ENCODE data around the gene PTPRG.

The PTPRG gene

GRCh38 chr3:62098646-62099365 is 537.4 kb downstream of the PTPRG start:
- no peak for DNase-seq

GRCh38 chr3:62100282-62100989 is 539.1 kb downstream of the PTPRG start:
- DNase-seq: no peak

DNA sequence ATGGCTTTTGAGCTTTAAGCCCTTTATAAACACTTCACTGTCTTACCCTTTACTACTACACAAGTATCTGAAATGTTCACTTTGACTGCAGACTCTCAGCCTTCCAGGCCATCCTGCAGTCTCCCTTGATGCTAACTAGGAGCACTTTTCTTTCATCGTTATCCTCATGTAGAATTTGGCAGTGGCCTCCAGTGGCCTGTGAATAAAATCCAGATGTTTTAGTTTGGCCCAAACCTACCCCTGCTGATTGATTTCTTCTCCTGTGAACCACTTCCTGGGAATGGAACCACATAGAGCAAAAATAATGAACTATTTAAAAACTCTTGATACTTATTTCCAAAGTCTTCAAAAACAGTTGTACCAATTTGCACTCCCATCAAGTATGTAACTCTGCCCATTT is 540.1 kb downstream of the PTPRG start:
- no peak for DNase-seq

DNA sequence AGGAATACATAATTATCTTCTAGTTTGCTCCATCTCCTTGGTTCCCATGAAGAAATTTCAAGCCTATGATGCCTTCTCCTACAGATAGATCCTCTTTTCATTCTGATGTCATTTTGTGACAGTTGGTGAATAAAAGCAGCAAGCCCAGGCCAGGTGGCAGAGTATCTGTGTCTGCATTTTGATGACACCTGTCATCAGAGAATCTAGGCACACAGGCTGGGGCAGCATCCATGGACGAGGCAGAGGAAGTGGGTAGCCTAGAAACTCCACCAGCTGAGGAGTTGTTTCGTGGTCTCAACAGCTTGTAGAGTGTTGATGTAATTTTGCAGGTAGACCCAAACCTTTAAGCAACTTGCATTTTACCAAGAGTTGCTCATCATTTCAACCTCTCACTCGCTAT is 542.2 kb downstream of the PTPRG start:
- DNase-seq: no peak

DNA sequence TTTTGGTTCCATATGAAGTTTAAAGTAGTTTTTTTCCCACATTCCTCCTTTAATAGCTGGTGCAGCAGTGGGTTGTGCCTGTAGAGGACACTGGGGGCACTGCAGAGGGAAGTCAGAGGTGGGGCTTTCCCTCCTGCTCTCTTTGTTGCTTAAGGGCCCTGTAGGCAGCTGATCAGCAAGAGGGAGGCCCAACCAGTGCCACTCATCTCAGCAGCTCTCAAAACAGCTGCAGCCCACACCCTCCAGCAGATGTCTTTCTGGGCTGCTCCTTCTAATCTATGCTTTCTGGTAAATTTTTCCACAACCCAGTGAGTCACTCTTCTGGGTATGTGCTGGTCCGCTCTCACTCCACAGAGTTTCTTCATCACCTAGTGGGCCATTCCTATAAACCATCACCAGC is 548.2 kb downstream of the PTPRG start:
- DNase-seq: no peak

- DNase-seq: no peak
Observed at GRCh38 chr3:62110443-62111225, 549.3 kb downstream of the PTPRG start.

- no peak for DNase-seq
Observed at GRCh38 chr3:62113092-62113491, 551.7 kb downstream of the PTPRG start.

DNA sequence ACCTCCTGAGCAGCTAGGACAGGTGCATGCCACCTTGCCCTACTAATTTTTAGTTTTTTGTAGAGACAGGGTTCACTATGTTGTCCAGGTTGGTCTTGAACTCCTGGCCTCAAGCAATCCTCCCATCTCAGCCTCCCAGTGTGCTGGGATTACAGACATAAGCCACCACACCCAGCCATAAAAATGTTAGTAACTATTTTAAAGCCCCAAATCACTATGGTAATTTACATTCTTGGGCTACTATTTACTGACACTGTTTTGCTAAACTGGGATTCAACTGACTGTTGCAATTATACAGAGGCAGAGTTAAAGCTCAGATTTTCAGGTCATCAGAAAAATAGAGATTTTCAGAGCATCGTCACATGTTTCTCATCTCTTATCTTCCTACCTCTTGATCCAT is 553.4 kb downstream of the PTPRG start:
- no peak for DNase-seq

DNA sequence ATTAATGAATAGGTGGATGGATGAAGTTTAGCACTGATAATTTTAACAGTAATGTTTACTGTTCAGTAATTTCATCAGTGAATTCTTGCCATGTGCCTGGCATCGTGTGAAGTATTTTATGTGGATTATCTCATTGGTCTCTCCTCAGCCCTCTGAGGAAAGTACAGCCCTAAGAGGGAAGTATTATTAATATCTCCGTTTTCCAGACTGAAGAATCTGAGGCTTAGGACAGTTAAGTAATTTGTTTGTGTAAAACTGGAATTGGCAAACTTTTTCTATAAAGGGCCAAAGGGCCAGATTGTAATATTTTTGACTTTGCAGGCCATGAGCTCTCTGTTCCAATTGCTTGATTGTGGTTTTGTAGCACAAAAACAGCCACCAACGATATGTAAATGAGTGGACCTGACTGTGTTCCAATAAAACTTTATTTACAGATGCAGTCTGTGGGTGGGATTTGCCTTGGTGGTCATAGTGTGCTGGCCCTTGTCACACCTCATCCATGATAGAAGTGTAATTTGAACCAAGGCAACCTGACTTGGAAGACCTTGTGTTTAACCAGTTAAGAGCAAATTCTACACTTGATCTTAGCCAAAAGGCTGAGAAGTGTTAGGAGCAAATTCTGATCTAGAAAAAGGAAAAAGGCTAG is 556.7 kb downstream of the PTPRG start:
- DNase-seq: no peak

GRCh38 chr3:62119139-62119538 is 557.8 kb downstream of the PTPRG start:
- DNase-seq: no peak

GRCh38 chr3:62122819-62123218 is 561.4 kb downstream of the PTPRG start:
- no peak for DNase-seq

- DNase-seq: no peak
Observed at GRCh38 chr3:62125380-62125779, 564.0 kb downstream of the PTPRG start.

DNA sequence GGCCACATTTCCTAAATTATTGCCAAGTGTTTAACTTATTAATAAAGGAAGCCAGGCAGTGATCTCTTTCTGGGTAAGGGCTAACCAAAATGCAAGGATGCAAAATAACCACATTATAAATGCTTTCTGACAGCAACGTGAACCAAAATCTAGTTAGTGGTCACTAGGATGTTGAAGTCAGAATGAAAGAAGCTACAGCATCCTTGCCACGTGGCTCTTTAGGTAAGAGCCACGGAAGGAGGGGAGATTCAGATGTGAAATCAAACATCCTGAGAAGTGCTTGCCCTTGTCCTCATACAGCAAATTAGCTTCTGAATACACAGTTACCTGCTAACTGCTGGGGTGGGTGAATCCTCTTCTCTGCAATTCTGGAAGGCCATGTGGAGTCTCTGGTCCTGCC is 565.7 kb downstream of the PTPRG start:
- DNase-seq: no peak

- no peak for DNase-seq
Observed at GRCh38 chr3:62128051-62128450, 566.7 kb downstream of the PTPRG start.

- no peak for DNase-seq
Observed at GRCh38 chr3:62128681-62129080, 567.3 kb downstream of the PTPRG start.

GRCh38 chr3:62131050-62131449 is 569.7 kb downstream of the PTPRG start:
- no peak for DNase-seq

DNA sequence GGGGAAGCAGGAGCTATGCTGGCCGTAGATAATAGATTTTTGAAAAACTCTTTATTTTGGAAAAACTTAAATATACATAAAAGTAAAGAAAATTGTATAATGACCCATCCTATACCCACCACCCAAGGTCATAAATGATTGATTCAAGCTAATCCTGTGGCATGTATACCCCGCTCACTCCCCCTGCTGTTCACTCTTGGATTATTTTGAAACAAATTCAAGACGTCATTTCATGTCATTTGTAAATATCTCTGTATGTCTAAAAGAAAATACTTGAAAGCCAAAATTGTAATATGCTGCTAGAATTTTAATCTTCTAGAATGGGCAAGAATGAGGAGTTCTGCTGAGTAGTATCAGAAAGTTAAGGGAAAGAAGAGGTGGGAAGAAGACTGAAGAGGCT is 570.2 kb downstream of the PTPRG start:
- DNase-seq: no peak

GRCh38 chr3:62132027-62132602 is 570.7 kb downstream of the PTPRG start:
- DNase-seq: no peak

DNA sequence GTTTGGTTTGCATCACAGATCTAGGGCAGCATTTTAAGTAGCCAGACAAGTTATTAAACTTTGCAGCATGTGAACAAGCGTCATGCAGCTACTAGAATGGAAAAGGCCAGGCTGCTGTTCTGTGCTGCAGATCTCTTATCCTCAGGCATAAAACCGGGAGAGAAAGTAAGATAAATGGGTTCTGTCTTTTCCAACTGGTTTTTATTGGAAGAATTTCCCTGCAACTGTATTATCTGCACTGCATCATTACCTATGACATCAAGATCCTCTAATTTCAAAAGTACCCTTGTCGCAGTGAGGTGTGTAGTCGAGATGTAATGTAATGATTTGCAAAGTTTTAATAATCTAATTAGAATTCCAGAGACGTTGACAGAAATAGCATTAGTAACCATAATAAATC is 571.6 kb downstream of the PTPRG start:
- DNase-seq: no peak

GRCh38 chr3:62134061-62134496 is 572.7 kb downstream of the PTPRG start:
- no peak for DNase-seq

- no peak for DNase-seq
Observed at GRCh38 chr3:62135741-62136140, 574.4 kb downstream of the PTPRG start.

- DNase-seq: no peak
Observed at GRCh38 chr3:62139957-62140356, 578.6 kb downstream of the PTPRG start.
